ENCODE measurements around the gene ARID5A. TPM values are rescaled to one million over a fixed set of nuclear protein-coding genes. Genes with fewer than 3 reads are reported as not detected.
A peak's percentile ranks its signal among the peaks of the same experiment; 100 is the strongest.

The ARID5A gene
- total RNA-seq, 1 donor, result 9.5 TPM

DNA sequence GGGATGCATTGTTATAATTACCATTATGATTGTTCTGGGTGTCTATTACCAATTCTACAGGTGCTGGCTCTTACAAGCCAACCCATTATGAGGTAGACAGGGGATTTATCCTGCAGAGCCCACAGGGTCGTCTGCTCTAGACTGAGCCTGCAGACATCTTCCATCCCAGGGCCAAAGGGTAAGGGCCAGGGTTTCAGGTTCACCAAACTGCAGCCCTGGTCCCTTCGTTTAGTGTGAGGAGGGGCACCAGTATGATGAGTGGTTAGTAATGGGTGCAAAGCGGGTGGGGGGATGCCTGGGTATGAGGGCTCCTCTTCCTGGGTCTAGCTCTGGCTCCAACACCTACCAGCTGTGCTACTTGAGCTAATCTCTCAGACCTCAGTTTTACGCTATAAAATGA is 1.2 kb upstream of the ARID5A start:
- DNase-seq (ENCODE audit: low read depth), result no peak
- TF ChIP-seq, protein P1, sequence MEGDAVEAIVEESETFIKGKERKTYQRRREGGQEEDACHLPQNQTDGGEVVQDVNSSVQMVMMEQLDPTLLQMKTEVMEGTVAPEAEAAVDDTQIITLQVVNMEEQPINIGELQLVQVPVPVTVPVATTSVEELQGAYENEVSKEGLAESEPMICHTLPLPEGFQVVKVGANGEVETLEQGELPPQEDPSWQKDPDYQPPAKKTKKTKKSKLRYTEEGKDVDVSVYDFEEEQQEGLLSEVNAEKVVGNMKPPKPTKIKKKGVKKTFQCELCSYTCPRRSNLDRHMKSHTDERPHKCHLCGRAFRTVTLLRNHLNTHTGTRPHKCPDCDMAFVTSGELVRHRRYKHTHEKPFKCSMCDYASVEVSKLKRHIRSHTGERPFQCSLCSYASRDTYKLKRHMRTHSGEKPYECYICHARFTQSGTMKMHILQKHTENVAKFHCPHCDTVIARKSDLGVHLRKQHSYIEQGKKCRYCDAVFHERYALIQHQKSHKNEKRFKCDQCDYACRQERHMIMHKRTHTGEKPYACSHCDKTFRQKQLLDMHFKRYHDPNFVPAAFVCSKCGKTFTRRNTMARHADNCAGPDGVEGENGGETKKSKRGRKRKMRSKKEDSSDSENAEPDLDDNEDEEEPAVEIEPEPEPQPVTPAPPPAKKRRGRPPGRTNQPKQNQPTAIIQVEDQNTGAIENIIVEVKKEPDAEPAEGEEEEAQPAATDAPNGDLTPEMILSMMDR (IDR thresholded peaks at IDR 0.05; ENCODE audit: insufficient read depth, low read depth, low read length), result no peak
- H3K4me3 ChIP-seq (ENCODE audit: low read depth, low read length), result no peak overlapping the region

DNA sequence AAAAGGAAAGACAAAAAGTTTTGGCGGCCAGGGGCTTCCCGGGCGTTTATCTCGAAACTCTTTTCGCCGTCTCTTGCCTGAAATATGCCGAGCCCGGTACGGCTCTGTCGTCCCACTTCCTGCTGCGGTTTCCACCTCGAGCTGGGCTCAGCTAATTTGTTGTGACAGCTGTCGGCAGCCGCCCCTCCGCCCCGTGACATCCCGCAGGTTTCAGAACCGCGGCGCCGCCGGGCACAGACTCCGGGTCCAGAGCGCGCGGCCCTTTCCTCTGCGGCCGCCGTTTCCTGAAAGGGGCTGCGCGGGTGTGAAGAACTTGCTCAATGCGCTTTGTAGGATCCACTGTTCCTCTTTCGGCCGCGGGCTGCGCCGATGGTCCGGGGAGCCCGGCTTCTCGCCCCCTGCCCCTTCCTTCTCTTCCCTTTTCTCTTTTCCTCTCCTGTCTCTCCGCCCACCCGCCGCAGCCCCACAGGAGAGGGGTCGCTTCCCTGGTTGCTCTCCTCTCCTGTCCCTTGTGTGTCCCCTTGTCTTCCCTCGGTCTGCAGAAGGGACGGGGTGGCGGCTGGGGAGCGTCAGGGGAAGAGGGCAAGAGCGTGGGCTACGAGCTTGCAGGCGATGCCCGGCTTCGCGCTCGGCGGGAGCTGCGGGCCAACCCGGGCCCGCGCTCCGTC is 648 bp downstream of the ARID5A start:
- DNase-seq (ENCODE audit: low read depth), result peak; percentile 67
- H3K4me3 ChIP-seq (ENCODE audit: low read depth, low read length), result peak overlapping the region; percentile 80
- TF ChIP-seq, protein P1 (IDR thresholded peaks at IDR 0.05; ENCODE audit: insufficient read depth, low read depth, low read length), result no peak

DNA sequence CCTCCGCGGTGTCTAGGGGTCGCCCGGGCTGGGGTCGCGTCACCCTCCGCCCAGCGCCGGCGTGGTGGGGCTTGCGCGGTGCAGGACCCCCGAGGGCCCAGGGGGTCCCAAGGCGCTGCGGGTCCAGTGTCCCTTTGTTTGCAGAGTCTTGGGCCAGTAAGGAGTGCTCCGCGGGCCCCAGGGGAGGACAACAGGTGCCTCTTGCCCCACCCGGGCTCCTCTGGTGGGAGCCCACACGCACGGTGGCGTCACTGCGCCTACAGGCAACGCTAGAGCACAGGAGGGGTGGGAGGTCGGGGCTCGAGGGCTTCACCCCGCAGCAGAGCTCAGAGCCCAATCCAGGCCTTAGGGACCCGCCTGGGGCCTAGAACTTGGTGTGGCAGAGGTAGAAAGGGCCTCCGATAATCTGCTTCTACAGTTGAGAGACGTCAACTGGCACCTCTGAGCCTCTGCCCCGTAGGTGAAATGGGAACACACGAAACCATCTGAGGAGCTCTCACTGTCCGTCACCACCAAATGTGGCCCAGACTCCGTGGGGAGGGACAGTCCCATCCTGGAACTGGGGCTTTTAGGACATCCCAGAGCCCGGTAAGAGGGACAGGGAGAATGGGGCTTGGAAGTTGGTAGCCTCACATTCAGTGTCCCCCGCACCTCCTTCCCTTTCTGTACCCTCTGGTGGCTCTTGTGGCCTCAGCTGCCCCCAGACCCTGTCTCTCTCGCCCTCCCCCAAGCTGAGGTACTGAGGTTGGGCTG is 1.4 kb downstream of the ARID5A start:
- no peak for DNase-seq (ENCODE audit: low read depth)
- H3K4me3 ChIP-seq (ENCODE audit: low read depth, low read length), result peak overlapping the region; percentile 80
- TF ChIP-seq, protein P1 (IDR thresholded peaks at IDR 0.05; ENCODE audit: insufficient read depth, low read depth, low read length), result no peak

DNA sequence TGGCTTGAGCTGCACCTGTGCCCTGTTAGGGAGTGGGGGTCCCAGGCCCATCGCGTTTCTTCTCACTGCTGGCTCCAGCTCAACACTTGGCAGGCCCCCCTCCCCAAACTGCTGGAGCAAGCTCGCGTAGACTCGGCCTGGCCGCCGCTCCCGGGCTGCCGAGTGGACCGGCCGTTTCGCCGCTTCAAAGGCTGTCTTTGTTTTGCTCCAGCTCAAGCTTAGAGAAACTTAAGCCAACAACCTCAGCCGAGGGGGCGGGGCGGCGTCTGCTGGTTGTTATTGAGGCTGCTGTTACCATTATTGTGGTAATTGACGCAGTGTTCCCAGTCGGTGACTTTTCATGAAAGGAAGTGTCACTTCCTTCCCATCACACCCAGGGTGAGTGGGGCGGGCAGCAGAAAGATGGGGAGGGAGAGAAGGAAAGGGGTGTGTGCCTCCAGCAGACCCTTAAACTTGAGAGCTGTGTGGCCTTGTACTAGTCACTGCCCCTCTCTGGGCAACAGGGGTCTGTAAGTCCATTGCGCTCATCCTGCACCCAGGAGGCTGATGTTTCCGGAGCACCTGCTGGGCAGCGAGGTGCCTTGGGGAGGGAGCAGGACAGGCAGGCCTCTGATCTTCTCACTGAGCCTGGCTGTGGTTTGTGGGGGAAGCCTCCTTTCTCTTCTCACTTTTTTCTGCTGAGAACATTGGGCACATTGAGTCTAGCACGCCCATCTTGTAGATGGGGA is 2.1 kb downstream of the ARID5A start:
- DNase-seq (ENCODE audit: low read depth), result peak; percentile 55
- TF ChIP-seq, protein P1 (IDR thresholded peaks at IDR 0.05; ENCODE audit: insufficient read depth, low read depth, low read length), result no peak
- H3K4me3 ChIP-seq (ENCODE audit: low read depth, low read length), result peak overlapping the region; percentile 80

DNA sequence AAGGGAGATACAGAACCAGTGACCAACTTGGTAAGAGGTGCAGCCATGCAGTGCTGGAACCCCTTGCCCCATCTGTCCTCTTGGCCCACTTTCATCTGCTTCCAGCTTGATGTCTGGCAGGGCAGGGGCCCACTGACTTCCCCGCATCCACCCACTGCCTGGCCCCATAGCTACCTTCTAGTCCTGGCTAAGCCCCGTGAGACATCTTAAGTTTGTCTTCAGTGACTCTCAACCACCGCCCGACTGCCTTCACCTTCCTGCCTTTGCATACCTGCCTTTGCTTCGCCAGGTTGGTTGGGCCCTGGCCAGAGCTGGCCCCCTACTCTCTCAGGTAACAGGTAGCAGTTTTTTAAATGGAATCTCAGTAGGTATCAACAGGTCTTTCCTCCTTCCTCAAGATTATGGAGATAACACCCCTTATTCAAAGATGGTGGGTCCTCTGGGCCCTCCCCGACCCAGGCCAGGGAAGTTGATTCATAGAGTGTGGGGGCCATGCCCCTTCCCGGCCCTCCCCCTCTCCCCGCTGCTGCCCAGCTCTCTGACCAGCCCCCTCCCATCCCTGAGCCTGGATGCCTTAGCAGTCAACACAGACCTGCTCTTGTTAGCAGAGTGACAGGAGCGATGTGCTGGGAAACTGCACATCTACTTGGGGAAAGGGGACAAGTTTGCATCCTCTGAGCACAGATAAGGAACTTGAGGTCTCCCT is 2.8 kb downstream of the ARID5A start:
- no peak overlapping the region for H3K4me3 ChIP-seq (ENCODE audit: low read depth, low read length)
- DNase-seq (ENCODE audit: low read depth), result no peak

DNA sequence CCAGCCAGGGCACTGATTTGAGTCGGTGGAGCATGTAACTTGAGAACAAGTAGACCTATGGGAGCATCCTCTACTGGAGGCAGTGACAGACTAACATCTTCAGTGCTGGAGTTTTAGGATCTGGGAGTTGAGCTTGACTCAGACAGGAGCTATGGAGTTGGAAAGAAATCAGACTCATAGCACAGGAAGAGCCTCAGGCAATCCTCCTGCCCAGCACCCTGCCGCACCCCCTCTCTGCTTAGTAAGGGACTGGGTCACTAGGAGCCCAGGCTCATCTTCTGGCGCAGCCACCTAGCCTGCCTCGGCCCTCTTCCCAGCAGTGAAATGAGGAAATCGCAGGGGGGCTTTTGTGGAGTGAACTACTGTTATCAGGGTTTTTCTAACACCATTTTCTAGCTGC is 3.6 kb downstream of the ARID5A start:
- TF ChIP-seq, protein P1 (IDR thresholded peaks at IDR 0.05; ENCODE audit: insufficient read depth, low read depth, low read length), result no peak
- peak; percentile 69 for DNase-seq (ENCODE audit: low read depth)
- H3K4me3 ChIP-seq (ENCODE audit: low read depth, low read length), result no peak overlapping the region

More for the DNA sequence above, 2.8 kb downstream of the ARID5A start:
- TF ChIP-seq, protein P1 (IDR thresholded peaks at IDR 0.05; ENCODE audit: insufficient read depth, low read depth, low read length), result no peak
